ENCODE measurements around the gene RPLP1.

The RPLP1 gene

DNA sequence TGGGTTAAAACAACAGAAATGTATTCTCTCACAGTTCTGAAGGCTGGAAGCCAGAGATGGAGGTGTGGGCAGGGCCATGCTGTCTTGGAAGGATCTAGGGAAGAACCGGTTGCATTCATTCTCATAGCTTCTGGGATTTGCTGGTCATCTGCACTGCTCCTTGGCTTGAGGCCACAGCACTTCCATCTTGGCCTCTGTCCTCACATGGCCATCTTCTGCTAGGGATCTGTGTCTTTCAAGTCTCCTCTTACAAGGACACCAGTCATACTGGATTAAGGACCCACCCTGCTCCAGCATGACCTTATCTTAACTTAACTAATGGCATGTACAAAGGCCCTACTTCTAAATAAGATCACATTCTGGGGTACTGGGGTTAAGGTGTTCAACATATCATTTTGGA is 47.7 kb downstream of the RPLP1 start:
- H3K27ac ChIP-seq (ENCODE audit: low read depth, low read length, poor library complexity, severe bottlenecking): no peak overlapping the region
- no peaks in the 10 kb centered on the region; the same call in 1 of the 2 replicates for H3K27me3 ChIP-seq (ENCODE audit: insufficient read depth, low read length)
- no peaks in the 10 kb centered on the region for H3K9me2 ChIP-seq (ENCODE audit: low read depth, low read length)
- no peak overlapping the region for H3K9ac ChIP-seq (ENCODE audit: low read length)
- H3F3A ChIP-seq (ENCODE audit: insufficient read depth, low read length): no peaks in the 10 kb centered on the region
- H4K20me1 ChIP-seq (ENCODE audit: insufficient read depth, low read length): no peaks in the 10 kb centered on the region
- no peaks in the 10 kb centered on the region for H3K4me1 ChIP-seq (ENCODE audit: insufficient read depth, low read length, severe bottlenecking)
- no peak for TF ChIP-seq EZH2 (IDR thresholded peaks at IDR 0.05; ENCODE audit: borderline replicate concordance, low read length)
- TF ChIP-seq, protein P1, sequence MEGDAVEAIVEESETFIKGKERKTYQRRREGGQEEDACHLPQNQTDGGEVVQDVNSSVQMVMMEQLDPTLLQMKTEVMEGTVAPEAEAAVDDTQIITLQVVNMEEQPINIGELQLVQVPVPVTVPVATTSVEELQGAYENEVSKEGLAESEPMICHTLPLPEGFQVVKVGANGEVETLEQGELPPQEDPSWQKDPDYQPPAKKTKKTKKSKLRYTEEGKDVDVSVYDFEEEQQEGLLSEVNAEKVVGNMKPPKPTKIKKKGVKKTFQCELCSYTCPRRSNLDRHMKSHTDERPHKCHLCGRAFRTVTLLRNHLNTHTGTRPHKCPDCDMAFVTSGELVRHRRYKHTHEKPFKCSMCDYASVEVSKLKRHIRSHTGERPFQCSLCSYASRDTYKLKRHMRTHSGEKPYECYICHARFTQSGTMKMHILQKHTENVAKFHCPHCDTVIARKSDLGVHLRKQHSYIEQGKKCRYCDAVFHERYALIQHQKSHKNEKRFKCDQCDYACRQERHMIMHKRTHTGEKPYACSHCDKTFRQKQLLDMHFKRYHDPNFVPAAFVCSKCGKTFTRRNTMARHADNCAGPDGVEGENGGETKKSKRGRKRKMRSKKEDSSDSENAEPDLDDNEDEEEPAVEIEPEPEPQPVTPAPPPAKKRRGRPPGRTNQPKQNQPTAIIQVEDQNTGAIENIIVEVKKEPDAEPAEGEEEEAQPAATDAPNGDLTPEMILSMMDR (IDR thresholded peaks at IDR 0.05; ENCODE audit: low read length): no peak
- H3K79me2 ChIP-seq (ENCODE audit: insufficient read depth, low read length): no peaks in the 10 kb centered on the region
- H3K4me2 ChIP-seq (ENCODE audit: low read length): no peak overlapping the region
- no peaks in the 10 kb centered on the region for H3K36me3 ChIP-seq (ENCODE audit: insufficient read depth, low read length)
- no peak overlapping the region for H3K4me3 ChIP-seq (ENCODE audit: low read depth, low read length, poor library complexity, severe bottlenecking)
- H3K9me3 ChIP-seq (ENCODE audit: low read length): no peaks in the 10 kb centered on the region
- no peak overlapping the region for H2AFZ ChIP-seq (ENCODE audit: low read length)

DNA sequence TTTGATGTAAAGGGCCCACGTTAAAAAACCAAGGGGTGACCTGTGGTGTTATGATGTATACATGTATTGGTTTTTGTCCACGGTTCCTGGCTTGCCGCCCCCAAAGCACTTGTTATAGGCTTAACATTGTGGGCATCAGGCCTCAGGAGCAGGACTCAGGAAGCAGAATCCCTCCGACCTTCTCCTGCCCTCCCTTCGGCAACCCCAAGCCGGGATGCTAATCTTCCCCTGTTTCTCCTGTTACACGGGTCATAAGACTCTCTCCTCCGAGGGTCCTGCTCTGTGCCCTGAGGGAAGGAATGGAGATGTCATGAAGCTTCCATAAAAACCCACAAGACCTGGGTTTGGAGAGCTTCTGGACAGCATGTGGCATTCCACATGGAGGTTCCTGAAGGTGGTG is 48.8 kb downstream of the RPLP1 start:
- H3F3A ChIP-seq (ENCODE audit: insufficient read depth, low read length): no peaks in the 10 kb centered on the region
- H4K20me1 ChIP-seq (ENCODE audit: insufficient read depth, low read length): no peaks in the 10 kb centered on the region
- H2AFZ ChIP-seq (ENCODE audit: low read length): no peak overlapping the region
- H3K27ac ChIP-seq (ENCODE audit: low read depth, low read length, poor library complexity, severe bottlenecking): no peak overlapping the region
- H3K27me3 ChIP-seq (ENCODE audit: insufficient read depth, low read length): no peaks in the 10 kb centered on the region; the same call in 1 of the 2 replicates
- no peaks in the 10 kb centered on the region for H3K9me3 ChIP-seq (ENCODE audit: low read length)
- no peak overlapping the region for H3K9ac ChIP-seq (ENCODE audit: low read length)
- no peak overlapping the region for H3K4me3 ChIP-seq (ENCODE audit: low read depth, low read length, poor library complexity, severe bottlenecking)
- no peaks in the 10 kb centered on the region for H3K4me1 ChIP-seq (ENCODE audit: insufficient read depth, low read length, severe bottlenecking)
- TF ChIP-seq EZH2 (IDR thresholded peaks at IDR 0.05; ENCODE audit: borderline replicate concordance, low read length): no peak
- TF ChIP-seq, protein P1 (IDR thresholded peaks at IDR 0.05; ENCODE audit: low read length): no peak
- H3K4me2 ChIP-seq (ENCODE audit: low read length): no peak overlapping the region
- H3K79me2 ChIP-seq (ENCODE audit: insufficient read depth, low read length): no peaks in the 10 kb centered on the region
- no peaks in the 10 kb centered on the region for H3K36me3 ChIP-seq (ENCODE audit: insufficient read depth, low read length)
- no peaks in the 10 kb centered on the region for H3K9me2 ChIP-seq (ENCODE audit: low read depth, low read length)

DNA sequence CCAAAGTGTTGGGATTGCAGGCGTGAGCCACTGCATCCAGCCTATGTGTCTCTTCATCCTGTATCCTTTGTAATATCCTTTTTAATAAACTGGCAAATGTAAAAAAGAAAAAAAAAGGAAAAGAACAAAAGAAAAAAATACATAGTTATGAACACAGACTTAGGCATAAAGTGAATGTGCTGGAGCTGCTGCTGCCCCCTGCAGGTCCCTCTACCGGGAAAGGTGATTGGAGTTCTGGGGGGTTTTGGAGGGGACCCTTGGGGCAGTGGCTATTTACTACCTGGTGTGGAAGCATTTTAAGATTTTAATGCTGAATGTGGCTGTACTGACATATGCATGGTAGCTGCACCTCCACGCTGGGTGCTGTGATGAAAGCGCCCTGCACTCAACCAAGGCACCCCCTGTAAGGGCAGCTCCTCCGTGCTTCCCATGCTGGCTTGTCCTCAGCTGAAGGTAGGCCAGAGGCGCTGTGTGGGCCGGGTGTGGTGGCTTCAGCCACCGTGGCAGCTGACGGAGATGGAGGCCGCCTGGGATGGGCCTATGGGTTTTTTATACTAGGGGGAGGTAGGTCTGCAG is 49.9 kb downstream of the RPLP1 start:
- Histone ChIP-seq H3K4me3 (ENCODE audit: low read depth, low read length, poor library complexity, severe bottlenecking) (no peak overlapping the region), H3K4me1 (ENCODE audit: insufficient read depth, low read length, severe bottlenecking) (no peaks in the 10 kb centered on the region), H4K20me1 (ENCODE audit: insufficient read depth, low read length) (no peaks in the 10 kb centered on the region), H3K36me3 (ENCODE audit: insufficient read depth, low read length) (no peaks in the 10 kb centered on the region), H2AFZ (ENCODE audit: low read length) (no peak overlapping the region), H3K9ac (ENCODE audit: low read length) (no peak overlapping the region), H3K27ac (ENCODE audit: low read depth, low read length, poor library complexity, severe bottlenecking) (no peak overlapping the region), H3K4me2 (ENCODE audit: low read length) (no peak overlapping the region), H3K9me2 (ENCODE audit: low read depth, low read length) (no peaks in the 10 kb centered on the region), H3K9me3 (ENCODE audit: low read length) (no peaks in the 10 kb centered on the region), H3F3A (ENCODE audit: insufficient read depth, low read length) (no peaks in the 10 kb centered on the region), H3K79me2 (ENCODE audit: insufficient read depth, low read length) (no peaks in the 10 kb centered on the region), H3K27me3 (ENCODE audit: insufficient read depth, low read length) (no peaks in the 10 kb centered on the region; the same call in 1 of the 2 replicates)
- TF ChIP-seq, protein P1 (IDR thresholded peaks at IDR 0.05; ENCODE audit: low read length): peak; percentile 42
- no peak for TF ChIP-seq EZH2 (IDR thresholded peaks at IDR 0.05; ENCODE audit: borderline replicate concordance, low read length)

Data from OCI-LY1 (cell line).